B cell (primary cell): ENCODE results near the gene PHRF1. TPM values are rescaled to one million over a fixed set of nuclear protein-coding genes. Genes with fewer than 3 reads are reported as not detected.
A peak's percentile ranks its signal among the peaks of the same experiment; 100 is the strongest.

ENCODE experiments used
- ATAC-seq: fragments of 200-7000 bp; cut with Tn5 transposase; one replicate; pipeline ENCODE4 v1.10.0; 2021; ENCODE audit warnings: low read depth, mild to moderate bottlenecking, moderate number of reproducible peaks, moderate library complexity
- CTCF ChIA-PET: fragments of 350-600 bp; sonication (Branson Sonifier 250); formaldehyde crosslinking; loops from one replicate; lab custom pipeline; 2021; ENCODE audit warnings: antibody characterized with exemption, inconsistent platforms; lab: Charles Lee
- POLR2A ChIA-PET: fragments of 350-600 bp; sonication (Branson Sonifier 250); formaldehyde crosslinking; loops from one replicate; lab custom pipeline; 2021; ENCODE audit warnings: antibody characterized with exemption; lab: Charles Lee
- DNase-seq: peaks from one replicate; pipeline ENCODE4 v3.0.0; 2013
- H2AFZ ChIP-seq: 2 replicates; pipeline ENCODE4 v1.6.1; 2012; ENCODE audit warnings: mild to moderate bottlenecking, low read depth, low read length; ENCODE audit not compliant: insufficient read depth, poor library complexity, severe bottlenecking
- H3K27ac ChIP-seq, 2 donors: 1 replicate in 1 of 2; 2 replicates in 1 of 2; pipeline ENCODE4 v1.5.1; 2012 to 2013; ENCODE audit warnings: low read length in 2 of 2, mild to moderate bottlenecking in 2 of 2, moderate library complexity in 1 of 2
- H3K27me3 ChIP-seq, 4 experiments: fragments of 200-600 bp in 1 of 4; sonication (generic) in 1 of 4; replicated peaks in 1 of 4; 1 replicate in 2 of 4; 2 replicates in 2 of 4; pipeline versions ENCODE4 v1.6.1 to v1.7.0; 2013 to 2016; ENCODE audit warnings: low read length in 3 of 4, mild to moderate bottlenecking in 2 of 4, mixed read lengths in 1 of 4, moderate library complexity in 1 of 4; ENCODE audit not compliant: insufficient read depth in 4 of 4, control insufficient read depth in 3 of 4; ENCODE audit errors: control extremely low read depth in 1 of 4
- H3K36me3 ChIP-seq, 2 experiments: replicated peaks in 1 of 2; 1 replicate in 1 of 2; 2 replicates in 1 of 2; pipeline versions ENCODE4 v1.6.1 to v1.7.1; 2013; ENCODE audit warnings: low read length in 1 of 2; ENCODE audit not compliant: insufficient read depth in 2 of 2, control insufficient read depth in 1 of 2; ENCODE audit errors: control extremely low read depth in 1 of 2, extremely low read depth in 1 of 2
- H3K4me1 ChIP-seq, 2 donors: fragments of 200-600 bp in 1 of 2; sonication (generic) in 1 of 2; 1 replicate in 1 of 2; 2 replicates in 1 of 2; pipeline versions ENCODE4 v1.5.1 to v1.6.1; 2013 to 2017; ENCODE audit warnings: low read length in 2 of 2; ENCODE audit not compliant: control insufficient read depth in 2 of 2, insufficient read depth in 2 of 2
- H3K4me2 ChIP-seq: replicated peaks from 2 replicates; pipeline ENCODE3; 2012; ENCODE audit warnings: mild to moderate bottlenecking, low read depth, low read length; ENCODE audit not compliant: poor library complexity, severe bottlenecking
- H3K4me3 ChIP-seq, 5 experiments: fragments of 200-600 bp in 1 of 5; sonication (generic) in 1 of 5; 1 replicate in 3 of 5; 2 replicates in 2 of 5; pipeline versions ENCODE4 v1.5.1 to v1.7.0; 2011 to 2016; ENCODE audit warnings: low read length in 4 of 5, mild to moderate bottlenecking in 4 of 5, low read depth in 2 of 5, control low read depth in 1 of 5, moderate library complexity in 1 of 5; ENCODE audit not compliant: insufficient read depth in 1 of 5; ENCODE audit errors: control extremely low read depth in 1 of 5, extremely low read depth in 1 of 5
- H3K79me2 ChIP-seq: fragments of 200-600 bp; sonication (generic); one replicate; pipeline ENCODE4 v1.6.0; 2016; ENCODE audit warnings: low read length; ENCODE audit not compliant: control insufficient read depth, insufficient read depth
- H3K9ac ChIP-seq: fragments of 200-600 bp; sonication (generic); 2 replicates; pipeline ENCODE4 v1.6.1; 2017; ENCODE audit warnings: mild to moderate bottlenecking, low read length, moderate library complexity
- H3K9me3 ChIP-seq, 3 donors: one replicate each; pipeline versions ENCODE4 v1.6.1 to v1.7.1; 2013; ENCODE audit warnings: low read length in 2 of 3; ENCODE audit not compliant: control insufficient read depth in 2 of 3, insufficient read depth in 1 of 3; ENCODE audit errors: control extremely low read depth in 1 of 3
- H4K20me1 ChIP-seq: 2 replicates; pipeline ENCODE4 v1.6.0; 2012; ENCODE audit warnings: mild to moderate bottlenecking, low read length; ENCODE audit not compliant: insufficient read depth, control insufficient read depth, poor library complexity, severe bottlenecking
- H3K27ac Mint-ChIP-seq: one replicate; pipeline ENCODE4 v1.8.0; 2021; ENCODE audit warnings: mixed read lengths
- H3K27me3 Mint-ChIP-seq: one replicate; pipeline ENCODE4 v1.8.0; 2021; ENCODE audit warnings: mixed read lengths
- H3K4me1 Mint-ChIP-seq: one replicate; pipeline ENCODE4 v1.8.0; 2021; ENCODE audit warnings: mixed read lengths
- H3K4me3 Mint-ChIP-seq: one replicate; pipeline ENCODE4 v1.8.0; 2021; ENCODE audit warnings: mixed read lengths
- H3K9me3 Mint-ChIP-seq: one replicate; pipeline ENCODE4 v1.8.0; 2022; ENCODE audit warnings: mixed read lengths; ENCODE audit not compliant: insufficient read depth
- CTCF ChIP-seq: fragments of 200-600 bp; IDR thresholded peaks from one replicate; pipeline ENCODE4 v1.8.0; 2022; ENCODE audit warnings: antibody characterized with exemption, mild to moderate bottlenecking
- WGBS: methylation state at CpG from one replicate; pipeline ENCODE4 v1.1.5; 2013; ENCODE audit warnings: missing lambda C conversion rate; ENCODE audit not compliant: insufficient coverage; 5-methylcytosine and 5-hydroxymethylcytosine counted together
- intact Hi-C: fragments of 100-400 bp; cut with micrococcal nuclease; formaldehyde crosslinking; loops from one replicate; pipeline ENCODE4 v1.10.0; 2022
- polyA plus RNA-seq: library from polyadenylated mRNA; depleted of rRNA; stranded (reverse); fragments of >200 nt; gene quantifications from 2 replicates; pipeline ENCODE4 v1.2.3, GENCODE V29; 2012
- total RNA-seq, 2 donors: library from RNA; stranded (reverse); fragments of 120-200 nt in 1 of 2; gene quantifications; 1 replicate in 1 of 2; 2 replicates in 1 of 2; pipeline versions ENCODE4 v1.2.3 to v1.2.4, GENCODE V29; 2013 to 2022

Gene PHRF1
- total and polyA plus RNA-seq, 2 donors (not counting 1 experiment from before 2014, with no cell fraction given) = 22.3 to 57.9 TPM

- no peaks in the 10 kb centered on the region for H3K9me3 ChIP-seq
- ATAC-seq (no peak), DNase-seq (no peak)
- Mint-ChIP-seq H3K4me1 (peaks cover 17% of the 10 kb centered on the region), H3K9me3 (no peaks in the 10 kb centered on the region), H3K27me3 (no peaks in the 10 kb centered on the region), H3K4me3 (peak overlapping the region; percentile 71), H3K27ac (peak overlapping the region; percentile 81)
- peaks cover 60% of the 10 kb centered on the region for H4K20me1 ChIP-seq
- H3K9ac ChIP-seq = no peak overlapping the region
- CTCF ChIA-PET = interaction anchor here (1.7 kb wide), 1 partner anchor 59 kb away, joined by 5 read pairs; no protein-coding TSS in a partner anchor
- H3K4me3 ChIP-seq = no peak overlapping the region
- WGBS = 93% methylated on average over 10 of the region's 14 CpGs
- peak overlapping the region in 1 of 2 donors; percentile 59 for H3K27ac ChIP-seq
- no peak overlapping the region for H2AFZ ChIP-seq
- no peak for TF ChIP-seq CTCF
- H3K36me3 ChIP-seq = peaks cover 0 to 45% of the 10 kb centered on the region in 2 experiments
- peaks cover 18 to 35% of the 10 kb centered on the region in 2 donors for H3K4me1 ChIP-seq
- intact Hi-C loops = loop anchor here (10.0 kb wide), 1 partner anchor 111 kb away; no protein-coding TSS in a partner anchor
- POLR2A ChIA-PET = interaction anchor here (0.7 to 2.0 kb wide), 2 partner anchors 38 to 55 kb away, joined by 3 to 8 read pairs; partner anchors contain the start of gene PHRF1
- peak overlapping the region; percentile 90 for H3K4me2 ChIP-seq
- peaks cover 6% of the 10 kb centered on the region for H3K79me2 ChIP-seq
- no peaks in the 10 kb centered on the region for H3K27me3 ChIP-seq
Measured at GRCh38 chr11:614021-614622, 37.9 kb downstream of the PHRF1 start.
